WTC11 (cell line): ENCODE results near the gene PPEF1. TPM values are rescaled to one million over a fixed set of nuclear protein-coding genes. Genes with fewer than 3 reads are reported as not detected.

Experiments used
- total RNA-seq: library from RNA; stranded (reverse); gene quantifications from 3 replicates; pipeline ENCODE4 v1.2.3, GENCODE V29; 2021

Gene PPEF1
- total RNA-seq, 1 experiment from 2014 or later = 0.31 TPM

Other genes starting within 250 kb of the PPEF1 start
- 0.07 TPM in 1 of 3 replicates, not detected in the others for gene RS1, start 35.5 kb upstream of the PPEF1 start, total RNA-seq